Measurements from ENCODE around the gene ANXA2. TPM values are rescaled to one million over a fixed set of nuclear protein-coding genes. Genes with fewer than 3 reads are reported as not detected.
A peak's percentile ranks its signal among the peaks of the same experiment; 100 is the strongest.

Gene ANXA2
- total RNA-seq, 2 donors from 2014 or later: 752 to 812 TPM

GRCh38 chr15:60392986-60393790 is 4.6 kb downstream of the ANXA2 start:
- Histone ChIP-seq H3K27ac (peak overlapping the region; percentile 99), H3K4me1 (ENCODE audit: control insufficient read depth in 1 of 2, low read depth in 2 of 2) (peaks cover 52 to 84% of the 10 kb centered on the region in 2 donors), H3K9me3 (no peaks in the 10 kb centered on the region), H3K36me3 (no peaks in the 10 kb centered on the region), H3K4me3 (peak overlapping the region; percentile 97), H3K27me3 (replicated peaks; ENCODE audit: insufficient read depth) (no peaks in the 10 kb centered on the region)
- DNase-seq (ENCODE audit: low spot score) (peak; percentile 39), ATAC-seq (ENCODE audit: insufficient number of reproducible peaks, low FRiP score, low read depth) (peak; percentile 54)
- TF ChIP-seq, protein P1, sequence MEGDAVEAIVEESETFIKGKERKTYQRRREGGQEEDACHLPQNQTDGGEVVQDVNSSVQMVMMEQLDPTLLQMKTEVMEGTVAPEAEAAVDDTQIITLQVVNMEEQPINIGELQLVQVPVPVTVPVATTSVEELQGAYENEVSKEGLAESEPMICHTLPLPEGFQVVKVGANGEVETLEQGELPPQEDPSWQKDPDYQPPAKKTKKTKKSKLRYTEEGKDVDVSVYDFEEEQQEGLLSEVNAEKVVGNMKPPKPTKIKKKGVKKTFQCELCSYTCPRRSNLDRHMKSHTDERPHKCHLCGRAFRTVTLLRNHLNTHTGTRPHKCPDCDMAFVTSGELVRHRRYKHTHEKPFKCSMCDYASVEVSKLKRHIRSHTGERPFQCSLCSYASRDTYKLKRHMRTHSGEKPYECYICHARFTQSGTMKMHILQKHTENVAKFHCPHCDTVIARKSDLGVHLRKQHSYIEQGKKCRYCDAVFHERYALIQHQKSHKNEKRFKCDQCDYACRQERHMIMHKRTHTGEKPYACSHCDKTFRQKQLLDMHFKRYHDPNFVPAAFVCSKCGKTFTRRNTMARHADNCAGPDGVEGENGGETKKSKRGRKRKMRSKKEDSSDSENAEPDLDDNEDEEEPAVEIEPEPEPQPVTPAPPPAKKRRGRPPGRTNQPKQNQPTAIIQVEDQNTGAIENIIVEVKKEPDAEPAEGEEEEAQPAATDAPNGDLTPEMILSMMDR (IDR thresholded peaks at IDR 0.05): no peak

GRCh38 chr15:60392601-60392985 is 5.2 kb downstream of the ANXA2 start:
- TF ChIP-seq, protein P1 (IDR thresholded peaks at IDR 0.05): no peak
- Histone ChIP-seq H3K4me3 (peak overlapping the region; percentile 97), H3K9me3 (no peaks in the 10 kb centered on the region), H3K36me3 (no peaks in the 10 kb centered on the region), H3K4me1 (ENCODE audit: control insufficient read depth in 1 of 2, low read depth in 2 of 2) (peaks cover 54 to 88% of the 10 kb centered on the region in 2 donors), H3K27me3 (replicated peaks; ENCODE audit: insufficient read depth) (no peaks in the 10 kb centered on the region), H3K27ac (peak overlapping the region; percentile 61 to 99)
- ATAC-seq (ENCODE audit: insufficient number of reproducible peaks, low FRiP score, low read depth) (no peak), DNase-seq (ENCODE audit: low spot score) (no peak)

GRCh38 chr15:60391722-60392315 is 6.0 kb downstream of the ANXA2 start:
- Histone ChIP-seq H3K27ac (peak overlapping the region; percentile 59 to 99), H3K9me3 (no peaks in the 10 kb centered on the region), H3K27me3 (replicated peaks; ENCODE audit: insufficient read depth) (no peaks in the 10 kb centered on the region), H3K4me3 (peak overlapping the region; percentile 60), H3K4me1 (ENCODE audit: control insufficient read depth in 1 of 2, low read depth in 2 of 2) (peaks cover 54 to 94% of the 10 kb centered on the region in 2 donors), H3K36me3 (no peaks in the 10 kb centered on the region)
- DNase-seq (ENCODE audit: low spot score): no peak
- TF ChIP-seq, protein P1 (IDR thresholded peaks at IDR 0.05): no peak
- ATAC-seq (ENCODE audit: insufficient number of reproducible peaks, low FRiP score, low read depth): no peak

DNA sequence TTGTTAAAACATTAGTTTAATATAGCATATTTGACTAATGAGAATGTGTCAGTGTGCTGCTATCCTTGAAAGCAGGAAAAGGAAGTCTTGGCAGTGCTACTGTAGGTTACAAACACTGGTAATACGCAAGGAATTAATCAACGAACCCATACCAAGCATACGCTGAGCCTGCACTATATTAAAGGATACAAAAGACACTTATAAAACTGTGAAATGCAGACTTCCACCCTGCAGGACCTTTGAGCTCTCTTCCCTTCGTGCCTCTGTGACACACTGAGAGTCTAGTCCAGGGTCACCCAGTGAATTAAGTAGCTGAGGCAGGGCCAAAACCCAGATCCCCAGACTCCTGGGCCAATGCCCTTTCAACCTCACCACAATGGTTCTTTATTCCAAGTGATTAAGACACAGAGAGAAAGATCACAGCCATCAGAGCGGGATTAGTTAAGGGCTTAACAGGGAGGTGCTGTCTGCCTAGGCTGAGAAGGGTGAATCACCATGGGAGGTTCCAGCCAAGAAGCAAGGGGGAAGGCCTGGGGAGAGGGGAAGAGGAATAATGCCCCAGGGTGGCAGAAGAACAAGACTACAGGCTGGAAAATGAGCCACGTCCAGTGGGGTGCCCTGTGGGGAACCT is 6.8 kb downstream of the ANXA2 start:
- peaks cover 53 to 96% of the 10 kb centered on the region in 2 donors for H3K4me1 ChIP-seq (ENCODE audit: control insufficient read depth in 1 of 2, low read depth in 2 of 2)
- no peaks in the 10 kb centered on the region for H3K36me3 ChIP-seq
- no peaks in the 10 kb centered on the region for H3K9me3 ChIP-seq
- H3K27ac ChIP-seq: peak overlapping the region; percentile 59 to 99
- peak overlapping the region; percentile 60 for H3K4me3 ChIP-seq
- H3K27me3 ChIP-seq (replicated peaks; ENCODE audit: insufficient read depth): no peaks in the 10 kb centered on the region
- peak; percentile 39 for DNase-seq (ENCODE audit: low spot score)
- TF ChIP-seq, protein P1 (IDR thresholded peaks at IDR 0.05): peak; percentile 15
- peak; percentile 24 for ATAC-seq (ENCODE audit: insufficient number of reproducible peaks, low FRiP score, low read depth)

DNA sequence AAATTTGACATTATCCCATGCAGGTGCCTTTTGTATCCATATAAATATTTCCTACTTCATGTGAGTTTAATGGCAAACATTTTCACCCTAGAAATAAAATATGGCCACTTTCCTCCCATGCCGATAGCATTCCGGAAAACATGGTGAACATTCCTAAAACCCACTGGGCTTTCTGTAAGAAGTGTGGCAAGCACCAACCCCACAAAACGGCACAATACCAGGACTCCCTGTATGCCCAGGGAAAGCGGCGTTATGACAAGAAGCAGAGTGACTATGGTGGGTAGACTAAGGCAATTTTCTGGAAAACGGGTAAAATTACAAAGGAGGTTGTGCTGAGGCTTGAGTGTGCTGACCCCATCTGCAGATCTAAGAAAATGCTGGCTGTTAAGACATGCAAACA is 7.6 kb downstream of the ANXA2 start:
- DNase-seq (ENCODE audit: low spot score) (no peak), ATAC-seq (ENCODE audit: insufficient number of reproducible peaks, low FRiP score, low read depth) (no peak)
- TF ChIP-seq, protein P1 (IDR thresholded peaks at IDR 0.05): no peak
- no peaks in the 10 kb centered on the region for H3K36me3 ChIP-seq
- H3K4me3 ChIP-seq: peak overlapping the region; percentile 60
- peak overlapping the region; percentile 59 to 99 for H3K27ac ChIP-seq
- no peaks in the 10 kb centered on the region for H3K9me3 ChIP-seq
- H3K4me1 ChIP-seq (ENCODE audit: control insufficient read depth in 1 of 2, low read depth in 2 of 2): peaks cover 53 to 95% of the 10 kb centered on the region in 2 donors
- no peaks in the 10 kb centered on the region for H3K27me3 ChIP-seq (replicated peaks; ENCODE audit: insufficient read depth)

All from thoracic aorta (tissue), 2 donors.